Esophagus squamous epithelium (tissue), 5 donors: ENCODE data around the gene MYH7B. TPM values are rescaled to one million over a fixed set of nuclear protein-coding genes. Genes with fewer than 3 reads are reported as not detected.

Experiments
- DNase-seq: peaks from one replicate; lab custom pipeline; 2025; lab: John Stamatoyannopoulos, UW
- H3K27ac ChIP-seq, 4 donors: fragments of 200-600 bp; sonication (generic); one replicate each; pipeline ENCODE4 v1.5.1; 2016 to 2019; ENCODE audit warnings: mild to moderate bottlenecking in 1 of 4
- H3K27me3 ChIP-seq, 4 donors: fragments of 200-600 bp; sonication (generic); 1 replicate in 3 of 4; 2 replicates in 1 of 4; pipeline versions ENCODE4 v1.5.1 to v1.6.0; 2017 to 2021; ENCODE audit warnings: antibody characterized with exemption in 1 of 4
- H3K36me3 ChIP-seq, 3 donors: fragments of 200-600 bp; sonication (generic); one replicate each; pipeline ENCODE4 v1.5.1; 2016 to 2019
- H3K4me1 ChIP-seq, 3 donors: fragments of 200-600 bp; sonication (generic); one replicate each; pipeline ENCODE4 v1.5.1; 2017 to 2019
- H3K4me3 ChIP-seq, 4 donors: fragments of 200-600 bp; sonication (generic); 1 replicate in 3 of 4; 2 replicates in 1 of 4; pipeline ENCODE4 v1.5.1; 2016 to 2019; ENCODE audit warnings: mild to moderate bottlenecking in 2 of 4, moderate library complexity in 1 of 4
- H3K9me3 ChIP-seq, 3 donors: fragments of 200-600 bp; sonication (generic); one replicate each; pipeline ENCODE4 v1.5.1; 2016 to 2019
- POLR2A ChIP-seq, 4 donors: fragments of 450-650 bp; IDR thresholded peaks; one replicate each; pipeline ENCODE4 v1.6.1; 2017; ENCODE audit warnings: antibody characterized with exemption in 4 of 4, mild to moderate bottlenecking in 4 of 4, moderate library complexity in 3 of 4
- WGBS, 2 donors: methylation state at CpG; one replicate each; pipeline ENCODE4 v1.1.5; 2018; 5-methylcytosine and 5-hydroxymethylcytosine counted together
- intact Hi-C: fragments of 100-400 bp; cut with DNase I; formaldehyde crosslinking; loops from one replicate; pipeline ENCODE4 v1.15.0; 2022
- total RNA-seq, 4 donors: library from RNA; depleted of rRNA; stranded (reverse); fragments of >200 nt; gene quantifications; one replicate each; pipeline ENCODE4 v1.1.0, GENCODE V29; 2016
- TF ChIP-seq, protein P1 (sequence below), 6 experiments: fragments of 450-650 bp in 4 of 6; fragments of 200-600 bp in 2 of 6; sonication (generic) in 2 of 6; IDR thresholded peaks; one replicate each; pipeline ENCODE4 v1.5.1; 2016 to 2019; ENCODE audit warnings: antibody characterized with exemption in 6 of 6, mild to moderate bottlenecking in 4 of 6, moderate library complexity in 4 of 6
- donor health status: DM: yes; HTN: yes; CAD: no.

Gene MYH7B
- total RNA-seq, 4 donors from 2014 or later: 0.19 TPM; not detected in 3

- intact Hi-C loops: no loop called here
- 61 to 88% methylated on average over 9 to 10 of the region's 10 CpGs for WGBS, 2 donors
- Histone ChIP-seq H3K36me3 (no peaks in the 10 kb centered on the region), H3K4me1 (peaks cover 0 to under 1% (median 0%) of the 10 kb centered on the region in 3 donors), H3K27me3 (peaks cover 0 to 23% (median 0%) of the 10 kb centered on the region in 4 donors), H3K4me3 (no peak overlapping the region), H3K27ac (no peak overlapping the region), H3K9me3 (no peaks in the 10 kb centered on the region)
- DNase-seq: no peak
- TF ChIP-seq POLR2A (IDR thresholded peaks at IDR 0.05): no peak
- TF ChIP-seq, protein P1, sequence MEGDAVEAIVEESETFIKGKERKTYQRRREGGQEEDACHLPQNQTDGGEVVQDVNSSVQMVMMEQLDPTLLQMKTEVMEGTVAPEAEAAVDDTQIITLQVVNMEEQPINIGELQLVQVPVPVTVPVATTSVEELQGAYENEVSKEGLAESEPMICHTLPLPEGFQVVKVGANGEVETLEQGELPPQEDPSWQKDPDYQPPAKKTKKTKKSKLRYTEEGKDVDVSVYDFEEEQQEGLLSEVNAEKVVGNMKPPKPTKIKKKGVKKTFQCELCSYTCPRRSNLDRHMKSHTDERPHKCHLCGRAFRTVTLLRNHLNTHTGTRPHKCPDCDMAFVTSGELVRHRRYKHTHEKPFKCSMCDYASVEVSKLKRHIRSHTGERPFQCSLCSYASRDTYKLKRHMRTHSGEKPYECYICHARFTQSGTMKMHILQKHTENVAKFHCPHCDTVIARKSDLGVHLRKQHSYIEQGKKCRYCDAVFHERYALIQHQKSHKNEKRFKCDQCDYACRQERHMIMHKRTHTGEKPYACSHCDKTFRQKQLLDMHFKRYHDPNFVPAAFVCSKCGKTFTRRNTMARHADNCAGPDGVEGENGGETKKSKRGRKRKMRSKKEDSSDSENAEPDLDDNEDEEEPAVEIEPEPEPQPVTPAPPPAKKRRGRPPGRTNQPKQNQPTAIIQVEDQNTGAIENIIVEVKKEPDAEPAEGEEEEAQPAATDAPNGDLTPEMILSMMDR (IDR thresholded peaks at IDR 0.05): no peak
These were observed 22.6 kb downstream of the MYH7B start for GRCh38 chr20:34978092-34978744.

GRCh38 chr20:34979366-34980153, 23.9 kb downstream of the MYH7B start:
- H3K4me1 ChIP-seq: peaks cover 0 to 14% (median 4%) of the 10 kb centered on the region in 3 donors
- peaks cover 0 to 36% (median 4%) of the 10 kb centered on the region in 4 donors for H3K27me3 ChIP-seq
- no peaks in the 10 kb centered on the region for H3K36me3 ChIP-seq
- TF ChIP-seq, protein P1 (IDR thresholded peaks at IDR 0.05): no peak
- no peak for TF ChIP-seq POLR2A (IDR thresholded peaks at IDR 0.05)
- DNase-seq: no peak
- no peak overlapping the region for H3K27ac ChIP-seq
- intact Hi-C loops: no loop called here
- no peaks in the 10 kb centered on the region for H3K9me3 ChIP-seq
- 69 to 89% methylated on average over 8 to 17 of the region's 42 CpGs for WGBS, 2 donors
- no peak overlapping the region for H3K4me3 ChIP-seq

DNA sequence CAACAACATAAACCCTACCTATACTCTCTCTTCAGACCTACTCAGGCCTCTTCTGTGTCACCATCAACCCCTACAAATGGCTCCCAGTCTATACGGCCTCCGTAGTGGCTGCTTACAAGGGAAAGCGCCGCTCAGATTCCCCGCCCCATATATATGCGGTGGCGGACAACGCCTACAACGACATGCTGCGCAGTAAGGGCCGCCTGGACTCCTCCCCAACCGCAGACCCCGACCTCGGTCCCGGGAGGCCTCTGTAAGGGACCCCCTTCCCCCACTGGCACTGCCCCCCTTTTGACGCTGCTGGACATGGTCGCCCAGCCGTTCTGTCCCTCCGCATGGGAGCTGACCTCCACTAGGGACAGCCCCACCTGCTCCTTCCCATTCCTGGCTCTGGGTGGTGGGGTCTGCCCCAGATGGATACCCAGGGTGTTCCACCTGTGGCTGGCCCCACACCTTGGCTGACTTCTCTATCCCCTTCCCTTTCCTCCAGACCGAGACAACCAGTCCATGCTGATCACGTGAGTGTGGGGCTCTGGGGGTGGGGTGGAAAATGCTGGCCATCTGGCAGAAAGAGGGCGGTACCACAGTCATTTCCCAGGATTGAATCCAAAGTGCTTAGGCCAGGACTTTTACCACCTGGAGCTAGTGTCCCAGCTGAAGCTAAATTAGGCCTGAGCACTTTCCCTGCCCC, 25.0 kb downstream of the MYH7B start:
- Histone ChIP-seq H3K27me3 (peaks cover 0 to 48% (median 6%) of the 10 kb centered on the region in 4 donors), H3K36me3 (no peaks in the 10 kb centered on the region), H3K9me3 (no peaks in the 10 kb centered on the region), H3K27ac (no peak overlapping the region), H3K4me1 (peaks cover 0 to 16% (median 4%) of the 10 kb centered on the region in 3 donors), H3K4me3 (no peak overlapping the region)
- intact Hi-C loops: no loop called here
- TF ChIP-seq, protein P1 (IDR thresholded peaks at IDR 0.05): no peak
- no peak for TF ChIP-seq POLR2A (IDR thresholded peaks at IDR 0.05)
- WGBS, 2 donors: 69 to 86% methylated on average over 5 to 11 of the region's 22 CpGs
- DNase-seq: no peak

DNA sequence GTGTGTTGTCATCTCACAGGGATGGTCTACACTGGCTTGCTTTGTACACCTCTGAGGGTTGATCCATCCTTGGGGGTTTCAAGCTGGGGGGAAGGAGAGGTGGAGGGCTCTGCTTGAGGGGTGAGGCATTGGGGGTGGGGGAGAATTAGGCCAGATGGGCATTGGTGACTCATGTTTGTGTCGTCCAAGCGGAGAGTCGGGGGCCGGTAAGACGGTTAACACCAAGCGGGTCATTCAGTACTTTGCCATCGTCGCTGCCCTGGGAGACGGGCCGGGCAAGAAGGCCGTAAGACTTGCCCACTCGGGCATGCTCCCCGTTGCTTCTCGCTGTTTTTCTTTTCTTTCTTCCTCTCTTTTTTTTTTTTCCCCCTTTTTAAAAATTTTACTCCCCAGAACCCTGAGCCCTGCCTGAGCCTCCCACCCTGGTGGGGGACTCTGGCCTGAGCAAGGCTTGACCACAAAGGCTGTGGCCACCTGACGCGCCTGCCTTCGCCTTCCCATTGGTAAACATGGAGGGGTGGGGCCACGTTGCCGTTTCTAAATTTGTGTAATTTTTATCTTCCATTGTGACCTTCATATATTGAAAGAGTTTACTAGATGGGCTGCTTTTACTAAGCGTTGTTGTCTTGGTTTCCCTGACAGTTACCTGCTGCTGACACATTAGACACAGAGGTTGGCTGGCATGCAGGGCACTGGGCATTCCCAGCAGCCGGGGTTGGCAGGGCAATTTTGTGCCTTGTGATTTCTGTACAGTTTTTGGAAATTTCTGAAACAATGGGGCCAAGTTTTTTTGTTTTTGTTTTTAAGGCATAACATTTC, 26.8 kb downstream of the MYH7B start:
- TF ChIP-seq, protein P1 (IDR thresholded peaks at IDR 0.05): no peak
- no peak for TF ChIP-seq POLR2A (IDR thresholded peaks at IDR 0.05)
- Histone ChIP-seq H3K36me3 (no peaks in the 10 kb centered on the region), H3K4me1 (peaks cover 0 to 16% (median 4%) of the 10 kb centered on the region in 3 donors), H3K9me3 (no peaks in the 10 kb centered on the region), H3K27me3 (peaks cover 0 to 57% (median 6%) of the 10 kb centered on the region in 4 donors), H3K27ac (no peak overlapping the region), H3K4me3 (no peak overlapping the region)
- 76 to 82% methylated on average over 20 to 21 of the region's 21 CpGs for WGBS, 2 donors
- intact Hi-C loops: no loop called here
- DNase-seq: no peak
